Adrenal gland (tissue), 5 donors: ENCODE results near the gene DHRS1.

Experiments
- POLR2A ChIP-seq, 2 donors: fragments of 450-650 bp; IDR thresholded peaks; one replicate each; pipeline ENCODE4 v1.6.1; 2017; ENCODE audit warnings: antibody characterized with exemption in 2 of 2, mild to moderate bottlenecking in 2 of 2, moderate library complexity in 1 of 2
- TF ChIP-seq, protein P1 (sequence below), 6 experiments: fragments of 450-650 bp in 4 of 6; fragments of 200-600 bp in 2 of 6; sonication (generic) in 1 of 6; IDR thresholded peaks; 1 replicate in 5 of 6; 2 replicates in 1 of 6; pipeline versions ENCODE4 v1.5.1 to v1.8.0; 2016 to 2021; ENCODE audit warnings: antibody characterized with exemption in 6 of 6, mild to moderate bottlenecking in 2 of 6, moderate library complexity in 1 of 6
- donor health status: DM: no; HTN: no; CAD: no.

DNA sequence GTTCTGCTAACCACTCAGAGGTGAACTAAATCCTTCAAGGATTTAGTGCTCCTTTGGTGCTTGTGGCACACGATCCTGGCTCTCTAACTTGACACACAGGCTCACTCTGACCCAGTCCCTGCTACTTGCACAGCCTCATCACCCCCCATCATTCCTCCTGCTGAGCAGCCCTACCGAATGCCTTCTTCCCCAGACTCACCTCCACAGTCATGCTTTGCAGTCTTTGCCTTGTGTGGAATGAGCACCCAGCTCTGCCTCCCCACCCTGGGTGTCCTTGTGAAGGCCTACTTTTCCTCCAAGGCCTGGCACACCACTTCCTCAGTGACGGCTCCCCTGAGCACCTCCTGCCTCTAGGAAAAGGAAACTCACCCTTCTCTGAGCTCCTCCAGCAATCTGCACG, 49.2 kb downstream of the DHRS1 start:
- no peak for TF ChIP-seq POLR2A (IDR thresholded peaks at IDR 0.05)
- TF ChIP-seq, protein P1, sequence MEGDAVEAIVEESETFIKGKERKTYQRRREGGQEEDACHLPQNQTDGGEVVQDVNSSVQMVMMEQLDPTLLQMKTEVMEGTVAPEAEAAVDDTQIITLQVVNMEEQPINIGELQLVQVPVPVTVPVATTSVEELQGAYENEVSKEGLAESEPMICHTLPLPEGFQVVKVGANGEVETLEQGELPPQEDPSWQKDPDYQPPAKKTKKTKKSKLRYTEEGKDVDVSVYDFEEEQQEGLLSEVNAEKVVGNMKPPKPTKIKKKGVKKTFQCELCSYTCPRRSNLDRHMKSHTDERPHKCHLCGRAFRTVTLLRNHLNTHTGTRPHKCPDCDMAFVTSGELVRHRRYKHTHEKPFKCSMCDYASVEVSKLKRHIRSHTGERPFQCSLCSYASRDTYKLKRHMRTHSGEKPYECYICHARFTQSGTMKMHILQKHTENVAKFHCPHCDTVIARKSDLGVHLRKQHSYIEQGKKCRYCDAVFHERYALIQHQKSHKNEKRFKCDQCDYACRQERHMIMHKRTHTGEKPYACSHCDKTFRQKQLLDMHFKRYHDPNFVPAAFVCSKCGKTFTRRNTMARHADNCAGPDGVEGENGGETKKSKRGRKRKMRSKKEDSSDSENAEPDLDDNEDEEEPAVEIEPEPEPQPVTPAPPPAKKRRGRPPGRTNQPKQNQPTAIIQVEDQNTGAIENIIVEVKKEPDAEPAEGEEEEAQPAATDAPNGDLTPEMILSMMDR (IDR thresholded peaks at IDR 0.05): no peak
